Activated T-helper 1 cell treated with anti-CD3 and anti-CD28 coated beads, Interleukin-12 subunit alpha, Interleukin-12 subunit beta, Interleukin-2, Interleukin-4 antibody, amounts not matched to agents 30 ng/mL and 10 ng/mL and 1 ng/mL, durations not matched to agents 14 hours and 24 hours and 36 hours (primary cell): ENCODE measurements around the gene BICD1. TPM values are rescaled to one million over a fixed set of nuclear protein-coding genes. Genes with fewer than 3 reads are reported as not detected.

Experiments used
- DNase-seq: peaks from one replicate; pipeline ENCODE4 v3.0.0; 2021; ENCODE audit warnings: low spot score
- H3K27ac Mint-ChIP-seq: one replicate; pipeline ENCODE4 v1.8.0; 2021; ENCODE audit warnings: mild to moderate bottlenecking, mixed read lengths
- H3K27me3 Mint-ChIP-seq: one replicate; pipeline ENCODE4 v1.8.0; 2022; ENCODE audit warnings: mild to moderate bottlenecking, moderate library complexity, mixed read lengths; ENCODE audit not compliant: insufficient read depth
- H3K36me3 Mint-ChIP-seq: one replicate; pipeline ENCODE4 v1.8.0; 2021; ENCODE audit warnings: low read depth, mixed read lengths
- H3K4me1 Mint-ChIP-seq: one replicate; pipeline ENCODE4 v1.8.0; 2021; ENCODE audit warnings: low read depth, mixed read lengths
- H3K4me3 Mint-ChIP-seq: one replicate; pipeline ENCODE4 v1.8.0; 2021; ENCODE audit warnings: mild to moderate bottlenecking, moderate library complexity, mixed read lengths
- H3K9me3 Mint-ChIP-seq: one replicate; pipeline ENCODE4 v1.8.0; 2021; ENCODE audit warnings: mixed read lengths
- intact Hi-C: fragments of 100-400 bp; cut with micrococcal nuclease; formaldehyde crosslinking; loops from one replicate; pipeline ENCODE4 v1.15.1; 2024
- total RNA-seq: library from RNA; stranded (reverse); gene quantifications from 2 replicates; pipeline ENCODE4 v1.2.3, GENCODE V29; 2022

BICD1 gene
- total RNA-seq, 1 donor from 2014 or later = 20.9 TPM

DNA sequence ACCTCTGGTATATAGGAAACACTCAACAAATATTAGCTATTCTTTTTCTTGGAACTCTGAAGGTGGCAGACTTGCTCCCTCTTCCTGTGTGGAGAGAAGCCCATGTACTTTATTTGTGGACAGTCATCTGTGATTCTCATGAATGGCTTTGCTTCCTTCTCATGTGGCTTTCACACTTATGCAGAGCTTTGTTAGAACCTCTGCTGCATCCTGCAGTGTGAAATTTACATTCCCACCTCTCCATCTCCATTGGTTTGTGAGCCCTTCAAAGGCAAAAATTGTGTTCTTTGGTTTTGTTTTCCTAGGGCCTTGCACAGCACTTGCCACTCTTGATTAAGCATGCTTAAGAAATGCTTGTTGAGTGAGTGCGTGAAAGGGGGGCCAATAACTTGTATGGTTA lies 51.9 kb downstream of the BICD1 start:
- H3K9me3 Mint-ChIP-seq = no peaks in the 10 kb centered on the region
- no peak overlapping the region for H3K27ac Mint-ChIP-seq
- no peak for DNase-seq
- intact Hi-C loops = no loop called here
- no peaks in the 10 kb centered on the region for H3K36me3 Mint-ChIP-seq
- H3K4me3 Mint-ChIP-seq = no peak overlapping the region
- no peaks in the 10 kb centered on the region for H3K27me3 Mint-ChIP-seq
- no peaks in the 10 kb centered on the region for H3K4me1 Mint-ChIP-seq

DNA sequence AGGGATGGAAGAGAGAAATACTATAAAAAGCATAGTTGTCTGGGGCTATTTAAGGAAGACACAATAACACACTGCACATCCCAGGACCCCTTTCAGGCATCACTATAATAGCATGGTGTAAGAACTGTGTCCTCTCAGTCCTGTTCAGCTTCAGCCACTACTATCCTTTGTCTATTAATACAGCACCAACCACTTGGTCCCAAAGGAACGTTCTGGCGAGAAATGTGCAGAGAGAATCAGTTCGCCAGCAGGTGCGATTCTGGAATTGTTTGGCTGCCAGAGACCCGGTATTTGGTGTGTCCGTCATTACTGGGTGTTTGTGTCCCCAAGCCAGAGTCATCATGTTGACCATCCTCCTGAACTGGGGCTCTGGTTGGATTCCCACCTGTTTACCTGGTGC lies 52.7 kb downstream of the BICD1 start:
- H3K36me3 Mint-ChIP-seq = no peaks in the 10 kb centered on the region
- no peak overlapping the region for H3K4me3 Mint-ChIP-seq
- no peak overlapping the region for H3K27ac Mint-ChIP-seq
- H3K27me3 Mint-ChIP-seq = no peaks in the 10 kb centered on the region
- H3K4me1 Mint-ChIP-seq = no peaks in the 10 kb centered on the region
- no peaks in the 10 kb centered on the region for H3K9me3 Mint-ChIP-seq
- intact Hi-C loops = no loop called here
- DNase-seq = no peak

DNA sequence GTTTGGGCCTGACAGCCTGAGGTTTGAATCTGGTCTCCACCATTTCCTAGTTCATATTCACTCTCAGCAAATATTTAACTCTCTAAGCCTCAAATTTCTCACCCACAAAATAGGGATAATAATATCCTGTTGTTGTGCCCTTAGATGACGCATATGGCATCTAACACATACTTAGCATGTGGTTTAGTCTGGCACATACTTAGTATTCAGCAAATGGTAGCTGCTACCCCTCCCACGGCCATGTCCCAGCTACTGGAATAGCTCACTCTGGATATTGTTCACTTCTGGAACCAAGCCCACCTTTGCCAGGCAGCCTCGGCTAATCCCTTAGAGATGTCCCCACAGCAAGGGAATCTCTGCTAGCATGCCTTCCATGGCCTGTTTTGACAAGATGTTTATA lies 53.3 kb downstream of the BICD1 start:
- no peak for DNase-seq
- Mint-ChIP-seq H3K27me3 (no peaks in the 10 kb centered on the region), H3K4me1 (no peaks in the 10 kb centered on the region), H3K9me3 (peaks cover 3% of the 10 kb centered on the region), H3K36me3 (no peaks in the 10 kb centered on the region), H3K27ac (no peak overlapping the region), H3K4me3 (no peak overlapping the region)
- intact Hi-C loops = no loop called here

GRCh38 chr12:32161058-32161457 lies 54.4 kb downstream of the BICD1 start:
- Mint-ChIP-seq H3K27me3 (no peaks in the 10 kb centered on the region), H3K27ac (no peak overlapping the region), H3K9me3 (peaks cover 5% of the 10 kb centered on the region), H3K4me1 (no peaks in the 10 kb centered on the region), H3K36me3 (no peaks in the 10 kb centered on the region), H3K4me3 (no peak overlapping the region)
- DNase-seq = no peak
- intact Hi-C loops = no loop called here

DNA sequence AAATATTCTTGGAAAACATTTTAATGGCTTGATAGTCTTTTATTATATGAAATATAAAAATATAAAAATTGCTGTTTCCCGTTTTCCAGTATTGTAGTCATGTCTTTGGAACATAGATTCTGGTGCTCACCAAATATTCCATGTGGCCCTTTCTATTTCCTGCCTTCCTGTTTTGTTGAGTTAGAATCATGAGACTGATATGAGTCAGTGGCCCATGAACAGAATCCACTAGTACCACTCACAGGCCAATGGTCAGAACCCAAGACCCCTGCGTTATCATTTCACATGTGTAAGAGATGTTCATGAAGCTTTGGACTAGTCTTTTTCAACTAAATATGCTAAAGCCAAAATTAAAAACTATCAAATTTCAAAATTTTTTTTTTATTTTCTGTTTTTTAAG lies 56.9 kb downstream of the BICD1 start:
- intact Hi-C loops = no loop called here
- peaks cover 5% of the 10 kb centered on the region for H3K9me3 Mint-ChIP-seq
- H3K27ac Mint-ChIP-seq = no peak overlapping the region
- no peak overlapping the region for H3K4me3 Mint-ChIP-seq
- H3K4me1 Mint-ChIP-seq = no peaks in the 10 kb centered on the region
- no peak for DNase-seq
- no peaks in the 10 kb centered on the region for H3K36me3 Mint-ChIP-seq
- no peaks in the 10 kb centered on the region for H3K27me3 Mint-ChIP-seq

GRCh38 chr12:32166510-32166909 lies 59.9 kb downstream of the BICD1 start:
- Mint-ChIP-seq H3K4me1 (no peaks in the 10 kb centered on the region), H3K27ac (no peak overlapping the region), H3K36me3 (no peaks in the 10 kb centered on the region), H3K4me3 (no peak overlapping the region), H3K9me3 (peaks cover 5% of the 10 kb centered on the region), H3K27me3 (no peaks in the 10 kb centered on the region)
- intact Hi-C loops = no loop called here
- no peak for DNase-seq

GRCh38 chr12:32170437-32170998 lies 63.9 kb downstream of the BICD1 start:
- Mint-ChIP-seq H3K36me3 (no peaks in the 10 kb centered on the region), H3K27me3 (no peaks in the 10 kb centered on the region), H3K4me1 (no peaks in the 10 kb centered on the region), H3K4me3 (no peak overlapping the region), H3K27ac (no peak overlapping the region), H3K9me3 (no peaks in the 10 kb centered on the region)
- intact Hi-C loops = no loop called here
- no peak for DNase-seq

DNA sequence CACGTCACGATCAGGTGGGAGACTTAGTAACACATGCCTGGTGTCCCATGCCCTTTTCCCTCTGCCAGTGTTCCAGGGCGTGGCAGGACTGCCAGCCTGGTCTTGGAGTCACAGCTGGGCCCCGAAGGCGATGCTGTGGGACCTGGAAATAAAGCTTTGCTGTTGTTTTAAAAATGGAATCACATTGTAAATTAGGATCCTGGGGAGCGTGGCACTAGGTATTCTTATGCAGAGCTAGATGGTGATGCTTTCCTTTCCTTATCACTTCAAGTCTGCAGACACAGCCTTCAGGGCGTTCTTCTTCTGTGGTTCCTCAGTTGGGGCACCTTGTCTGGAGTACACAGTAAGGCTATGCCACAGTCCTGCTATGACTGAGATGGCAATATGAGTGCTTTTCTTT lies 64.6 kb downstream of the BICD1 start:
- intact Hi-C loops = no loop called here
- no peaks in the 10 kb centered on the region for H3K4me1 Mint-ChIP-seq
- H3K27ac Mint-ChIP-seq = no peak overlapping the region
- H3K36me3 Mint-ChIP-seq = no peaks in the 10 kb centered on the region
- no peak for DNase-seq
- H3K9me3 Mint-ChIP-seq = no peaks in the 10 kb centered on the region
- no peak overlapping the region for H3K4me3 Mint-ChIP-seq
- H3K27me3 Mint-ChIP-seq = no peaks in the 10 kb centered on the region

- H3K4me1 Mint-ChIP-seq = no peaks in the 10 kb centered on the region
- no peaks in the 10 kb centered on the region for H3K9me3 Mint-ChIP-seq
- no peaks in the 10 kb centered on the region for H3K27me3 Mint-ChIP-seq
- DNase-seq = no peak
- no peaks in the 10 kb centered on the region for H3K36me3 Mint-ChIP-seq
- no peak overlapping the region for H3K27ac Mint-ChIP-seq
- intact Hi-C loops = no loop called here
- no peak overlapping the region for H3K4me3 Mint-ChIP-seq
Observed at GRCh38 chr12:32176606-32177005, 70.0 kb downstream of the BICD1 start.

DNA sequence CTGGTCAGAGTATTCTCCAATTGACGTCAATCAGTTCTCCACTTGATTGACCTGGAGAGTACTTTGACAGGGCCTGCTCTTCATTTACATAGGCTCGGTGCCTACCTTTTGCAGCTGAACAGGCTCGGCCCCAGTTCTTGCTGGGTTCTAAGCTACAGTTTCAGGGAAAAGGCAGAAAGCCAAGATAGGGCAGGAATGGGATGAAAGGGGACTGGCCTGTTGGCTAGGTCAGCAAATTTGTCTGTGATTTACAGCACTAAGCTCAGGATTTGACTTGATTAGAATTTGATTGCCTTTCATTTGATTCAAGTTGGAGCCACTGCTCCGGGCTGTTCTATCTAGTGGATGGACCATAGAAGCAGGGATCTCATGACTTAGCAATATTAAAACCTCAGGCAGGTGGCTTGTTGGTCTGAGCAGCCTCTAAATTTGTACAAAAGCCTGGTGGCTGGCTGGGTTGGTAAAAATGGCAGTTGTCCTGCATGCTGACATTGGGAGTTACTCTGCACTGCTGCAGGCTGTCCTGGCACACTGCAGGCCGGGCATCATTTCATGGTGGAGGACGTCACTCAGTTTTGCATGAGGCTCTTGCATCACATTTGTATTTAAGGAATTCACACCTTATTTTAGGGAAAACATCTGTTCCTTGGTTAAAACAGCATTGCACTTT lies 71.8 kb downstream of the BICD1 start:
- no peaks in the 10 kb centered on the region for H3K4me1 Mint-ChIP-seq
- H3K9me3 Mint-ChIP-seq = no peaks in the 10 kb centered on the region
- no peak overlapping the region for H3K4me3 Mint-ChIP-seq

DNA sequence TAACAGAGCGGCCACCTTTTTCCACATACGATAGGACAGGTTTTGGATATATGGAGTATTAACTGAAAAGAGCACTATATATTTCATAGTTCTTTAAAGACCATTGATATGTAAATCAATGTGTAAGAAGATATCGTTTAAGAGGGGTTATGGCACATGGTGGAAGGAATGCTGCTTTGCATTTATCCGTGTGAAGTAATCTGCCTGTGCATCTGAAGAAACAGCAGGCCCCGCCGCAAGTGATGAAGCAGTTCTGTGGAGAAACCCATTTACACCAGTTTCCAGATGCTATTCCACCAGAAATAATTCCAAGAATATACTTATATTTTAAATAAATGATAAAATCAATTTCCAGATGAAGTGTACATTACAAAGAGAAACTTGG lies 72.4 kb downstream of the BICD1 start:
- no peak overlapping the region for H3K4me3 Mint-ChIP-seq
- no peaks in the 10 kb centered on the region for H3K9me3 Mint-ChIP-seq
- no peaks in the 10 kb centered on the region for H3K27me3 Mint-ChIP-seq
- no peaks in the 10 kb centered on the region for H3K4me1 Mint-ChIP-seq
- no peak for DNase-seq
- intact Hi-C loops = no loop called here
- no peak overlapping the region for H3K27ac Mint-ChIP-seq
- no peaks in the 10 kb centered on the region for H3K36me3 Mint-ChIP-seq

More for the DNA sequence above, 71.8 kb downstream of the BICD1 start:
- Mint-ChIP-seq H3K27me3 (no peaks in the 10 kb centered on the region), H3K36me3 (no peaks in the 10 kb centered on the region), H3K27ac (no peak overlapping the region)
- no peak for DNase-seq
- intact Hi-C loops = no loop called here

DNA sequence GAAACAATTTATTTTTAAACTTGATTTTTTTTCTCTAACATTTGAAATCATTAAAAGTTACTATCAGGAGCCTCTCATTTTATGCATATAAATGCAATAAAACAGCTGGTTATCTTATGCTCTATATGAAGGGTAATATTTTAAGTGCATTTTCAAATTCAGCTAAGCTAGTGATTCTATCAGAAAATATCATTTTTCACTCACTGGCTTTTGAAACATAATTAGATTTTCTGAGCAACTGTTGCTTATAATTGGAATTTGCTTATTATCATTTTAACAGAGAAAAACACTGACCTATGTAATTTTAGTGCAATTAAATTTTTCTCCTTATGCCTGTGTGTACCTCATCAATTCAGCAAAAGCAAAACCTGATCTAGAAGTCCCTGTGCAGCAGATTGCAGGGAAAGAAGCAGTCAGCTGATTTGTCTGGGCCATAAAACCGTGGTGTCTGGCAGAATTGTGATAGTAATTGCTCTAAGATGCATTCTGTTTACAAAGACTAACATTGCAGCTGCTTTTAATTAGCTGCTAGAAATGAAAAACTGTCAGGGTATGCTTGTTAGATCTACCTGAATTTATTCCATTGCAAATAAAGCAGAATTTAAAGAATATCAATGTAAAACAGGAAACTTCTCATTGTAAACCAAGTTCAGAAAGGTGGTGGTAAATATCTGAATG lies 75.0 kb downstream of the BICD1 start:
- Mint-ChIP-seq H3K9me3 (no peaks in the 10 kb centered on the region), H3K27me3 (no peaks in the 10 kb centered on the region), H3K4me1 (no peaks in the 10 kb centered on the region), H3K4me3 (no peak overlapping the region), H3K27ac (no peak overlapping the region), H3K36me3 (no peaks in the 10 kb centered on the region)
- DNase-seq = no peak
- intact Hi-C loops = no loop called here

- no peaks in the 10 kb centered on the region for H3K27me3 Mint-ChIP-seq
- no peaks in the 10 kb centered on the region for H3K4me1 Mint-ChIP-seq
- H3K4me3 Mint-ChIP-seq = no peak overlapping the region
- H3K27ac Mint-ChIP-seq = no peak overlapping the region
- intact Hi-C loops = no loop called here
- H3K9me3 Mint-ChIP-seq = no peaks in the 10 kb centered on the region
- DNase-seq = no peak
- H3K36me3 Mint-ChIP-seq = no peaks in the 10 kb centered on the region
Observed at GRCh38 chr12:32183650-32184049, 77.0 kb downstream of the BICD1 start.
